HepG2 (cell line): ENCODE results near the gene KRT3. TPM values are rescaled to one million over a fixed set of nuclear protein-coding genes. Genes with fewer than 3 reads are reported as not detected.

Experiments
- ATAC-seq: fragments of 200-7000 bp; cut with Tn5 transposase; 3 replicates; pipeline ENCODE4 v1.9.1; 2020; ENCODE audit warnings: mild to moderate bottlenecking, moderate library complexity
- BruUV-seq: library from RNA; stranded (reverse); fragments of 400-500 nt; replicated peaks from 2 replicates; lab custom pipeline; 2021; lab: Mats Ljungman, UMichigan
- CTCF ChIA-PET: fragments of 300-600 bp; formaldehyde crosslinking; extraction: SDS; loops from one replicate; lab custom pipeline; 2021; ENCODE audit warnings: low total read pairs, inconsistent platforms, low intra/inter-chr PET ratio; lab: Yijun Ruan, JAX
- POLR2A ChIA-PET: fragments of 350-600 bp; sonication (Branson Sonifier 250); formaldehyde crosslinking; loops from one replicate; lab custom pipeline; 2020; ENCODE audit warnings: antibody characterized with exemption, inconsistent platforms; lab: Yijun Ruan, JAX
- DNase-seq: peaks from one replicate; pipeline ENCODE4 v3.0.0-alpha.2; 2015; ENCODE audit warnings: low spot score
- FAIRE-seq: peaks from 3 replicates; lab custom pipeline; 2011; peaks lifted over from hg19 to GRCh38; lab: Jason Lieb, UNC
- H2AFZ ChIP-seq: one replicate; pipeline ENCODE4 v1.6.1; 2011; ENCODE audit warnings: low read length, inconsistent platforms
- H3K27ac ChIP-seq: fragments of 300-600 bp; 3 replicates; pipeline ENCODE4 v1.8.0; 2011; ENCODE audit warnings: mixed run types, mild to moderate bottlenecking, mixed read lengths, low read length, inconsistent platforms; ENCODE audit not compliant: insufficient read depth; ENCODE audit errors: extremely low read length
- H3K27me3 ChIP-seq, 2 experiments: fragments of 200-600 bp in 1 of 2; 2 replicates in 1 of 2; 3 replicates in 1 of 2; pipeline versions ENCODE4 v1.6.0 to v1.8.0; 2011; ENCODE audit warnings: low read length in 2 of 2, mild to moderate bottlenecking in 2 of 2, moderate library complexity in 2 of 2, inconsistent platforms in 1 of 2; ENCODE audit not compliant: insufficient read depth in 2 of 2, control insufficient read depth in 1 of 2
- H3K36me3 ChIP-seq, 2 experiments: fragments of 200-600 bp in 1 of 2; replicated peaks in 1 of 2; 2 replicates in 1 of 2; 3 replicates in 1 of 2; pipeline versions ENCODE4 v1.5.1 to v1.8.0; 2011; ENCODE audit warnings: low read length in 2 of 2, inconsistent platforms in 1 of 2; ENCODE audit not compliant: insufficient read depth in 2 of 2, control insufficient read depth in 1 of 2
- H3K4me1 ChIP-seq: 2 replicates; pipeline ENCODE4 v1.5.1; 2012; ENCODE audit warnings: low read length, inconsistent platforms; ENCODE audit not compliant: insufficient read depth
- H3K4me2 ChIP-seq: 2 replicates; pipeline ENCODE4 v1.6.0; 2011; ENCODE audit warnings: low read depth, low read length, inconsistent platforms
- H3K4me3 ChIP-seq, 3 experiments: fragments of 200-600 bp in 1 of 3; sonication (generic), shearing (Covaris generic) in 1 of 3; replicated peaks in 1 of 3; 2 replicates each; pipeline ENCODE4 v1.5.1; 2011 to 2016; ENCODE audit warnings: low read length in 3 of 3, inconsistent platforms in 2 of 3, low read depth in 2 of 3, mild to moderate bottlenecking in 2 of 3, control low read depth in 1 of 3, mixed read lengths in 1 of 3; ENCODE audit not compliant: insufficient read depth in 1 of 3
- H3K79me2 ChIP-seq: one replicate; pipeline ENCODE4 v1.6.1; 2011; ENCODE audit warnings: low read length, inconsistent platforms; ENCODE audit not compliant: insufficient read depth
- H3K9ac ChIP-seq: 2 replicates; pipeline ENCODE4 v1.6.0; 2011; ENCODE audit warnings: mild to moderate bottlenecking, low read depth, low read length, inconsistent platforms; ENCODE audit not compliant: insufficient read depth
- H3K9me3 ChIP-seq: 2 replicates; pipeline ENCODE4 v1.5.1; 2012; ENCODE audit warnings: mild to moderate bottlenecking, low read length
- H4K20me1 ChIP-seq: 2 replicates; pipeline ENCODE4 v1.6.0; 2011; ENCODE audit warnings: inconsistent platforms, mild to moderate bottlenecking, low read length, moderate library complexity; ENCODE audit not compliant: insufficient read depth
- IRF1 ChIP-seq: sonication (generic); formaldehyde crosslinking; IDR thresholded peaks from 2 replicates; pipeline ENCODE4 v1.4.0; 2020; ENCODE audit warnings: low read depth, mild to moderate bottlenecking, missing genetic modification reagents
- MTA1 ChIP-seq: sonication (generic); formaldehyde crosslinking; IDR thresholded peaks from 2 replicates; pipeline ENCODE4 v1.4.0; 2020; ENCODE audit warnings: missing genetic modification reagents, mild to moderate bottlenecking, borderline replicate concordance
- MTF2 ChIP-seq: sonication (generic); formaldehyde crosslinking; IDR thresholded peaks from 2 replicates; pipeline ENCODE4 v1.5.0; 2020; ENCODE audit warnings: missing genetic modification reagents, borderline replicate concordance
- PITX1 ChIP-seq: sonication (generic); formaldehyde crosslinking; IDR thresholded peaks from 2 replicates; pipeline ENCODE4 v1.5.1; 2020; ENCODE audit warnings: mild to moderate bottlenecking, missing genetic modification reagents
- SOX6 ChIP-seq, 2 experiments: fragments of 450-650 bp in 1 of 2; sonication (generic) in 1 of 2; formaldehyde crosslinking in 1 of 2; IDR thresholded peaks; 2 replicates each; pipeline versions ENCODE4 v1.4.0 to v1.6.1; 2017 to 2020; ENCODE audit warnings: antibody characterized with exemption in 1 of 2, mild to moderate bottlenecking in 1 of 2, missing genetic modification reagents in 1 of 2
- TMF1 ChIP-seq: sonication (generic); formaldehyde crosslinking; IDR thresholded peaks from 2 replicates; pipeline ENCODE4 v1.8.1; 2022; ENCODE audit warnings: low read depth, missing genetic modification reagents
- ZNF33B ChIP-seq: sonication (generic); formaldehyde crosslinking; IDR thresholded peaks from 2 replicates; pipeline ENCODE4 v1.5.1; 2020; ENCODE audit warnings: mild to moderate bottlenecking, missing genetic modification reagents
- ZNF562 ChIP-seq: sonication (generic); formaldehyde crosslinking; IDR thresholded peaks from 2 replicates; pipeline ENCODE4 v1.8.0; 2022; ENCODE audit warnings: missing genetic modification reagents, borderline replicate concordance
- ZNF567 ChIP-seq: sonication (generic); formaldehyde crosslinking; IDR thresholded peaks from 2 replicates; pipeline ENCODE4 v1.8.1; 2023; ENCODE audit warnings: mild to moderate bottlenecking, missing genetic modification reagents, borderline replicate concordance
- ZNF674 ChIP-seq: sonication (generic); formaldehyde crosslinking; IDR thresholded peaks from 2 replicates; pipeline ENCODE4 v1.5.0; 2020; ENCODE audit warnings: low read depth, mild to moderate bottlenecking, missing genetic modification reagents
- WGBS: methylation state at CpG from one replicate; pipeline ENCODE4 v1.1.6; 2017; ENCODE audit warnings: low lambda C conversion rate; 5-methylcytosine and 5-hydroxymethylcytosine counted together
- in situ Hi-C: cut with HindIII; loops from 2 replicates; pipeline ENCODE4 v1.10.0; 2017; ENCODE audit warnings: low pct_unique_long_range_greater_than_20kb; ENCODE audit not compliant: extremely low pct_ligation_motif_present
- intact Hi-C: fragments of 100-400 bp; cut with micrococcal nuclease; formaldehyde crosslinking; loops from one replicate; pipeline ENCODE4 v1.10.0; 2022; ENCODE audit not compliant: unreplicated experiment
- polyA plus RNA-seq, 8 experiments: library from polyadenylated mRNA; depleted of rRNA in 3 of 8; stranded (reverse) in 7 of 8; unstranded in 1 of 8; fragments of >200 nt; fragmentation: Illumina TruSeq in 4 of 8; extraction: Trizol in 4 of 8; gene quantifications; 2 replicates each; pipeline versions ENCODE4 v1.2.1 to v1.2.3, GENCODE V29; 2011 to 2016; ENCODE audit warnings: low read depth in 4 of 8, missing spikeins in 1 of 8, mixed read lengths in 1 of 8; ENCODE audit not compliant: insufficient read depth in 1 of 8
- total RNA-seq, 5 experiments: library from RNA; depleted of rRNA; stranded (reverse); fragments of >200 nt; fragmentation: Illumina TruSeq; extraction: Trizol; gene quantifications; 2 replicates each; pipeline ENCODE4 v1.2.3, GENCODE V29; 2016; ENCODE audit warnings: low read depth in 1 of 5
- TF ChIP-seq, protein P1 (sequence below): sonication (generic); formaldehyde crosslinking; IDR thresholded peaks from 2 replicates; pipeline ENCODE4 v1.9.0; 2021; ENCODE audit warnings: missing genetic modification reagents, borderline replicate concordance
- TF ChIP-seq, protein P2 (sequence below): sonication (generic); formaldehyde crosslinking; IDR thresholded peaks from 2 replicates; pipeline ENCODE4 v1.8.1; 2023; ENCODE audit warnings: mild to moderate bottlenecking, missing genetic modification reagents, borderline replicate concordance
- TF ChIP-seq, protein P3 (sequence below): sonication (generic); formaldehyde crosslinking; IDR thresholded peaks from 2 replicates; pipeline ENCODE4 v1.4.0; 2020; ENCODE audit warnings: mild to moderate bottlenecking, missing genetic modification reagents

Gene KRT3
- total and polyA plus RNA-seq, 2 of the 13 experiments (the other 11 are each of a cell fraction or from before 2014, with no cell fraction given), result not detected

GRCh38 chr12:52832451-52832850 is 36.5 kb upstream of the KRT3 start:
- no peak for TF ChIP-seq MTA1 (CRISPR knock-in tag)
- TF ChIP-seq SOX6 (IDR thresholded peaks at IDR 0.05), result no peak
- TF ChIP-seq SOX6 (CRISPR knock-in tag; IDR thresholded peaks at IDR 0.05), result no peak
- TF ChIP-seq, protein P1, sequence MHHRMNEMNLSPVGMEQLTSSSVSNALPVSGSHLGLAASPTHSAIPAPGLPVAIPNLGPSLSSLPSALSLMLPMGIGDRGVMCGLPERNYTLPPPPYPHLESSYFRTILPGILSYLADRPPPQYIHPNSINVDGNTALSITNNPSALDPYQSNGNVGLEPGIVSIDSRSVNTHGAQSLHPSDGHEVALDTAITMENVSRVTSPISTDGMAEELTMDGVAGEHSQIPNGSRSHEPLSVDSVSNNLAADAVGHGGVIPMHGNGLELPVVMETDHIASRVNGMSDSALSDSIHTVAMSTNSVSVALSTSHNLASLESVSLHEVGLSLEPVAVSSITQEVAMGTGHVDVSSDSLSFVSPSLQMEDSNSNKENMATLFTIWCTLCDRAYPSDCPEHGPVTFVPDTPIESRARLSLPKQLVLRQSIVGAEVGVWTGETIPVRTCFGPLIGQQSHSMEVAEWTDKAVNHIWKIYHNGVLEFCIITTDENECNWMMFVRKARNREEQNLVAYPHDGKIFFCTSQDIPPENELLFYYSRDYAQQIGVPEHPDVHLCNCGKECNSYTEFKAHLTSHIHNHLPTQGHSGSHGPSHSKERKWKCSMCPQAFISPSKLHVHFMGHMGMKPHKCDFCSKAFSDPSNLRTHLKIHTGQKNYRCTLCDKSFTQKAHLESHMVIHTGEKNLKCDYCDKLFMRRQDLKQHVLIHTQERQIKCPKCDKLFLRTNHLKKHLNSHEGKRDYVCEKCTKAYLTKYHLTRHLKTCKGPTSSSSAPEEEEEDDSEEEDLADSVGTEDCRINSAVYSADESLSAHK (CRISPR knock-in tag), result no peak
- no peak for TF ChIP-seq PITX1 (CRISPR knock-in tag)
- TF ChIP-seq ZNF562 (CRISPR knock-in tag), result no peak
- TF ChIP-seq ZNF33B (CRISPR knock-in tag), result no peak
- TF ChIP-seq TMF1, result no peak
- TF ChIP-seq ZNF674 (CRISPR knock-in tag), result no peak
- no peak for TF ChIP-seq MTF2 (CRISPR knock-in tag)
- TF ChIP-seq, protein P2, sequence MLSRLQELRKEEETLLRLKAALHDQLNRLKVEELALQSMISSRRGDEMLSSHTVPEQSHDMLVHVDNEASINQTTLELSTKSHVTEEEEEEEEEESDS, result no peak
- TF ChIP-seq IRF1 (CRISPR knock-in tag), result no peak
- TF ChIP-seq, protein P3, sequence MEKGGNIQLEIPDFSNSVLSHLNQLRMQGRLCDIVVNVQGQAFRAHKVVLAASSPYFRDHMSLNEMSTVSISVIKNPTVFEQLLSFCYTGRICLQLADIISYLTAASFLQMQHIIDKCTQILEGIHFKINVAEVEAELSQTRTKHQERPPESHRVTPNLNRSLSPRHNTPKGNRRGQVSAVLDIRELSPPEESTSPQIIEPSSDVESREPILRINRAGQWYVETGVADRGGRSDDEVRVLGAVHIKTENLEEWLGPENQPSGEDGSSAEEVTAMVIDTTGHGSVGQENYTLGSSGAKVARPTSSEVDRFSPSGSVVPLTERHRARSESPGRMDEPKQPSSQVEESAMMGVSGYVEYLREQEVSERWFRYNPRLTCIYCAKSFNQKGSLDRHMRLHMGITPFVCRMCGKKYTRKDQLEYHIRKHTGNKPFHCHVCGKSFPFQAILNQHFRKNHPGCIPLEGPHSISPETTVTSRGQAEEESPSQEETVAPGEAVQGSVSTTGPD (CRISPR knock-in tag), result no peak
- TF ChIP-seq ZNF567, result no peak
- intact Hi-C loops, result no loop called here

More at GRCh38 chr12:52832451-52832850, 36.5 kb upstream of the KRT3 start:
- Histone ChIP-seq H4K20me1 (no peaks in the 10 kb centered on the region), H3K4me2 (no peak overlapping the region), H3K36me3 (no peaks in the 10 kb centered on the region), H2AFZ (no peak overlapping the region), H3K27me3 (peaks cover 5 to 31% of the 10 kb centered on the region in 2 experiments), H3K27ac (no peak overlapping the region), H3K4me3 (no peak overlapping the region), H3K9me3 (no peaks in the 10 kb centered on the region), H3K79me2 (no peaks in the 10 kb centered on the region), H3K9ac (no peak overlapping the region), H3K4me1 (peaks cover 1% of the 10 kb centered on the region)
- CTCF ChIA-PET, result no interaction called here
- POLR2A ChIA-PET, result no interaction called here
- WGBS, result 13% methylated on average over 3 of the region's 3 CpGs
- no peak for FAIRE-seq
- BruUV-seq, result no TSS peak
- DNase-seq, result no peak
- in situ Hi-C loops, result no loop called here
- no peak for ATAC-seq
